A673 (cell line): ENCODE data around the gene LRP1B. TPM values are rescaled to one million over a fixed set of nuclear protein-coding genes. Genes with fewer than 3 reads are reported as not detected.

ENCODE experiments used
- BruUV-seq: library from RNA; stranded (reverse); fragments of 400-500 nt; replicated peaks from 2 replicates; lab custom pipeline; 2021; lab: Mats Ljungman, UMichigan
- CTCF ChIA-PET: fragments of 300-600 bp; sonication (Branson Sonifier 250); formaldehyde crosslinking; loops from one replicate; lab custom pipeline; 2022; ENCODE audit warnings: antibody characterized with exemption; lab: Charles Lee
- POLR2A ChIA-PET: fragments of 300-600 bp; sonication (Branson Sonifier 250); formaldehyde crosslinking; loops from one replicate; lab custom pipeline; 2022; ENCODE audit warnings: antibody characterized with exemption; ENCODE audit not compliant: low non-redundant PET; lab: Charles Lee
- DNase-seq: peaks from one replicate; pipeline ENCODE4 v3.0.0-alpha.2; 2015; ENCODE audit warnings: low spot score
- H3K27ac ChIP-seq: fragments of 200-600 bp; sonication (generic); 2 replicates; pipeline ENCODE4 v1.5.1; 2016; ENCODE audit warnings: mixed run types, low read depth, mild to moderate bottlenecking, mixed read lengths, antibody characterized with exemption, low read length; ENCODE audit not compliant: poor library complexity, severe bottlenecking
- H3K27me3 ChIP-seq: fragments of 200-600 bp; sonication (generic); replicated peaks from 2 replicates; pipeline ENCODE4 v1.6.1; 2017; ENCODE audit warnings: mixed run types, low read depth, mild to moderate bottlenecking, mixed read lengths, antibody characterized with exemption, low read length; ENCODE audit not compliant: insufficient read depth, poor library complexity
- H3K36me3 ChIP-seq: fragments of 200-600 bp; sonication (generic); 2 replicates; pipeline ENCODE4 v1.6.1; 2016; ENCODE audit warnings: mixed run types, mild to moderate bottlenecking, mixed read lengths, antibody characterized with exemption, low read length; ENCODE audit not compliant: insufficient read depth, poor library complexity, severe bottlenecking
- H3K4me1 ChIP-seq: fragments of 200-600 bp; sonication (generic); 2 replicates; pipeline ENCODE4 v1.6.1; 2017; ENCODE audit warnings: mixed run types, mild to moderate bottlenecking, mixed read lengths, antibody characterized with exemption, low read length; ENCODE audit not compliant: insufficient read depth, poor library complexity, severe bottlenecking
- H3K4me3 ChIP-seq: fragments of 200-600 bp; sonication (generic); 2 replicates; pipeline ENCODE4 v1.5.1; 2016; ENCODE audit warnings: low read depth, mixed run types, mild to moderate bottlenecking, mixed read lengths, low read length; ENCODE audit not compliant: poor library complexity, severe bottlenecking
- H3K9me3 ChIP-seq: fragments of 200-600 bp; sonication (generic); 2 replicates; pipeline ENCODE4 v1.6.1; 2016; ENCODE audit warnings: mixed run types, low read depth, mild to moderate bottlenecking, mixed read lengths, antibody characterized with exemption, low read length; ENCODE audit not compliant: poor library complexity, severe bottlenecking
- EZH2 ChIP-seq: fragments of 200-600 bp; sonication (generic); IDR thresholded peaks from 2 replicates; pipeline ENCODE4 v1.6.1; 2017; ENCODE audit warnings: borderline replicate concordance, low read depth, mild to moderate bottlenecking, mixed read lengths, antibody characterized with exemption, low read length; ENCODE audit not compliant: poor library complexity, severe bottlenecking
- intact Hi-C: fragments of 100-400 bp; cut with micrococcal nuclease; formaldehyde crosslinking; loops from one replicate; pipeline ENCODE4 v1.10.0; 2022; ENCODE audit not compliant: unreplicated experiment
- total RNA-seq: library from RNA; stranded (reverse); gene quantifications from 2 replicates; pipeline ENCODE4 v1.2.3, GENCODE V29; 2021
- TF ChIP-seq, protein P1 (sequence below): fragments of 300-800, 200-600 bp; sonication (generic); conservative IDR thresholded peaks from 2 replicates; pipeline ENCODE4 v1.5.1; 2017; ENCODE audit warnings: low read depth, mild to moderate bottlenecking, antibody characterized with exemption, low read length, moderate library complexity, mixed read lengths

The LRP1B gene
- total RNA-seq, 1 experiment from 2014 or later: 9.9 TPM

DNA sequence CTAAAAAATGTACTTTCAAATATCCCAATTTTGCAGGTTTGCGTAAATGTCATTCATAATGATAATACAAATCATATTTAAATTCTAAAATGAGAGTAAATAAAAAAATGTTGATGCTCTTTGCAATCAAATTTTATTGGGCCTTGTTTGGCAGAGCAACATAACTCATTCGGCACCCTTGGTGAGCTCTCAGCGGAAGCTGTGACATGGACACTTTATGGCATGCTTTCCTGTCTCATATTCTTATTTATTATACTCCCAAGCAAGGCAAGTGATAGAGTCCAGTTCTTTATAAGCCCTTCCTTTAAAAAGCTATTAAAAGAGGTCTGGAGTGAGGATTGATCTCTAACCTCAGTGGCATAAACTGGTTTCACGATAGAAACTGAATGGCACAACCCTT is 1857.4 kb downstream of the LRP1B start:
- Histone ChIP-seq H3K27ac (no peak overlapping the region), H3K9me3 (no peaks in the 10 kb centered on the region), H3K4me3 (no peak overlapping the region), H3K27me3 (no peaks in the 10 kb centered on the region), H3K4me1 (no peaks in the 10 kb centered on the region), H3K36me3 (no peaks in the 10 kb centered on the region)
- DNase-seq: no peak
- ChIA-PET POLR2A (no interaction called here), CTCF (no interaction called here)
- no TSS peak for BruUV-seq
- intact Hi-C loops: no loop called here
- no peak for TF ChIP-seq EZH2
- TF ChIP-seq, protein P1, sequence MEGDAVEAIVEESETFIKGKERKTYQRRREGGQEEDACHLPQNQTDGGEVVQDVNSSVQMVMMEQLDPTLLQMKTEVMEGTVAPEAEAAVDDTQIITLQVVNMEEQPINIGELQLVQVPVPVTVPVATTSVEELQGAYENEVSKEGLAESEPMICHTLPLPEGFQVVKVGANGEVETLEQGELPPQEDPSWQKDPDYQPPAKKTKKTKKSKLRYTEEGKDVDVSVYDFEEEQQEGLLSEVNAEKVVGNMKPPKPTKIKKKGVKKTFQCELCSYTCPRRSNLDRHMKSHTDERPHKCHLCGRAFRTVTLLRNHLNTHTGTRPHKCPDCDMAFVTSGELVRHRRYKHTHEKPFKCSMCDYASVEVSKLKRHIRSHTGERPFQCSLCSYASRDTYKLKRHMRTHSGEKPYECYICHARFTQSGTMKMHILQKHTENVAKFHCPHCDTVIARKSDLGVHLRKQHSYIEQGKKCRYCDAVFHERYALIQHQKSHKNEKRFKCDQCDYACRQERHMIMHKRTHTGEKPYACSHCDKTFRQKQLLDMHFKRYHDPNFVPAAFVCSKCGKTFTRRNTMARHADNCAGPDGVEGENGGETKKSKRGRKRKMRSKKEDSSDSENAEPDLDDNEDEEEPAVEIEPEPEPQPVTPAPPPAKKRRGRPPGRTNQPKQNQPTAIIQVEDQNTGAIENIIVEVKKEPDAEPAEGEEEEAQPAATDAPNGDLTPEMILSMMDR: no peak

DNA sequence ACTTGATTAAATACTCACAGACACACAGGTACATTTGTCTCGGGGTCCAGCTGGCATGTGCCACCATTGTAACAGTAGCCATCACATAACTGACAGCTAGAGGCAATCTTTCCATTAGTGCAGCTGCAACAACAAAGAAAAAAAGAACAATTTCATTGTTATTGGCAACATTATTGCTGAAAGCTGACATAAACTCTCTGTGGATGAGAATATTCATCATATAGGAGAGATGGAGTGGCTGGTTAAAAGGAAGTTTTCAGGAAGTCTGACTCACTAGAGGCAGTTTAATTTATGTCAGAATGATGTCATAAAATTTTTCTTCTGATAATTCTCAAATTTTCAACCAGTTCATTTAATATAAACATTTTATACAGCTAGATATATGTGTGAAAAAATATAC is 1860.6 kb downstream of the LRP1B start:
- no peaks in the 10 kb centered on the region for H3K4me1 ChIP-seq
- ChIA-PET CTCF (no interaction called here), POLR2A (no interaction called here)
- no peak overlapping the region for H3K4me3 ChIP-seq
- H3K27ac ChIP-seq: no peak overlapping the region
- no peaks in the 10 kb centered on the region for H3K36me3 ChIP-seq
- TF ChIP-seq EZH2: no peak
- TF ChIP-seq, protein P1: no peak
- no TSS peak for BruUV-seq
- no peaks in the 10 kb centered on the region for H3K27me3 ChIP-seq
- H3K9me3 ChIP-seq: no peaks in the 10 kb centered on the region
- intact Hi-C loops: no loop called here
- DNase-seq: peak; percentile 23

DNA sequence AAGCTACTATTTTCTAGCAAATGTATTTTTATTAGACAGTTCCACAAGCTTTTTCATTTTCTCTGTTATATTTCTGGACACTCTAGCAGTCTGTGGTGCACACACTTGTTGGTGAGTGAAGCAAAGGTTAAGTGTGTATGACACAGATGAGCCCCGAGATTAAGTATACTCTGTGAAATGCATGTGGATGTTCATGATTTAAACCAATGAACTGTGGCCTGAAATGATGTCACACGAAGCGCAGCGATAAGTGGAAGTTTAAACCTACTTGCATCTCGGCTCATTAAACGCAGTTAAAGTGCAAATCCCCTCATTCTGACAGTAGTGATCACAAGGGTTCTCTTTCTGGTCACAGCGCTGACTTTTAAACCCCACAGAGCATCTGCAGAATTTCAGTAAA is 1861.8 kb downstream of the LRP1B start:
- intact Hi-C loops: no loop called here
- TF ChIP-seq EZH2: no peak
- TF ChIP-seq, protein P1: no peak
- no TSS peak for BruUV-seq
- Histone ChIP-seq H3K36me3 (no peaks in the 10 kb centered on the region), H3K4me3 (no peak overlapping the region), H3K9me3 (no peaks in the 10 kb centered on the region), H3K4me1 (no peaks in the 10 kb centered on the region), H3K27ac (no peak overlapping the region), H3K27me3 (no peaks in the 10 kb centered on the region)
- ChIA-PET POLR2A (no interaction called here), CTCF (no interaction called here)
- no peak for DNase-seq
